ENCODE results near the gene GAB3.
A peak's percentile ranks its signal among the peaks of the same experiment; 100 is the strongest.

The GAB3 gene, protein sequence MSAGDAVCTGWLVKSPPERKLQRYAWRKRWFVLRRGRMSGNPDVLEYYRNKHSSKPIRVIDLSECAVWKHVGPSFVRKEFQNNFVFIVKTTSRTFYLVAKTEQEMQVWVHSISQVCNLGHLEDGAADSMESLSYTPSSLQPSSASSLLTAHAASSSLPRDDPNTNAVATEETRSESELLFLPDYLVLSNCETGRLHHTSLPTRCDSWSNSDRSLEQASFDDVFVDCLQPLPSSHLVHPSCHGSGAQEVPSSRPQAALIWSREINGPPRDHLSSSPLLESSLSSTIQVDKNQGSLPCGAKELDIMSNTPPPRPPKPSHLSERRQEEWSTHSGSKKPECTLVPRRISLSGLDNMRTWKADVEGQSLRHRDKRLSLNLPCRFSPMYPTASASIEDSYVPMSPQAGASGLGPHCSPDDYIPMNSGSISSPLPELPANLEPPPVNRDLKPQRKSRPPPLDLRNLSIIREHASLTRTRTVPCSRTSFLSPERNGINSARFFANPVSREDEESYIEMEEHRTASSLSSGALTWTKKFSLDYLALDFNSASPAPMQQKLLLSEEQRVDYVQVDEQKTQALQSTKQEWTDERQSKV

GRCh38 chrX:154750301-154751202 is at the start of gene GAB3:
GAB3 (minus strand) TSS chrX:154751077; CDS start chrX:154751025, 52 bp downstream.
- Mint-ChIP-seq H3K9me3 (no peaks in the 10 kb centered on the region), H3K36me3 (ENCODE audit: low read depth) (no peaks in the 10 kb centered on the region), H3K27me3 (no peaks in the 10 kb centered on the region), H3K4me3 (peak within 1 kb of the TSS; percentile 78), H3K4me1 (ENCODE audit: low read depth) (peaks cover 20% of the 10 kb centered on the region), H3K27ac (peak within 1 kb of the TSS; percentile 80)

GRCh38 chrX:154799556-154800348 is 48.9 kb upstream of the GAB3 start:
- no peaks in the 10 kb centered on the region for H3K9me3 Mint-ChIP-seq

GRCh38 chrX:154797006-154797405 is 46.1 kb upstream of the GAB3 start:
- H3K4me3 Mint-ChIP-seq: no peak overlapping the region
- no peaks in the 10 kb centered on the region for H3K36me3 Mint-ChIP-seq (ENCODE audit: low read depth)
- no peaks in the 10 kb centered on the region for H3K27me3 Mint-ChIP-seq
- peaks cover 61% of the 10 kb centered on the region for H3K4me1 Mint-ChIP-seq (ENCODE audit: low read depth)
- no peaks in the 10 kb centered on the region for H3K9me3 Mint-ChIP-seq
- no peak overlapping the region for H3K27ac Mint-ChIP-seq

More at GRCh38 chrX:154799556-154800348, 48.9 kb upstream of the GAB3 start:
- no peaks in the 10 kb centered on the region for H3K36me3 Mint-ChIP-seq (ENCODE audit: low read depth)
- H3K27ac Mint-ChIP-seq: peak overlapping the region; percentile 93
- peaks cover 75% of the 10 kb centered on the region for H3K4me1 Mint-ChIP-seq (ENCODE audit: low read depth)
- peak overlapping the region; percentile 48 for H3K4me3 Mint-ChIP-seq
- H3K27me3 Mint-ChIP-seq: no peaks in the 10 kb centered on the region

DNA sequence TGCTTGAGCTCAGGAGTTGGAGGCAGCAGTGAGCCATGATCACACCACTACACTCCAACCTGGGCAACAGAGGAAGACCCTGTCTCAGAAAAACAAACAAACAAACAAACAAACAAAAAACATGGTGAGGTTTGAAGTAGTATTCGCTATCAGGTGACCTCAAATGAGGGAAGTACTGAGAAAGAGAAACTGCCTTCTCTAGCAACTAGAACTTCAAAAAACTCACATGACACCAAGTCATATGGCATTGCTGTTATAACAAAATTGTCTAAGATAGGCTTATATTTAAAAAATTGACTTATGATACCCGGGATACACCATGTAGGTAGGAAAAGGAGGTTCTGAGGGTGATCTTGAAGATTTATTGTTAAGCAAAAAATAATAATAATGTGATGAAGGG is 44.1 kb upstream of the GAB3 start:
- Mint-ChIP-seq H3K9me3 (no peaks in the 10 kb centered on the region), H3K4me3 (no peak overlapping the region), H3K36me3 (ENCODE audit: low read depth) (no peaks in the 10 kb centered on the region), H3K27ac (no peak overlapping the region), H3K27me3 (no peaks in the 10 kb centered on the region), H3K4me1 (ENCODE audit: low read depth) (peaks cover 55% of the 10 kb centered on the region)

DNA sequence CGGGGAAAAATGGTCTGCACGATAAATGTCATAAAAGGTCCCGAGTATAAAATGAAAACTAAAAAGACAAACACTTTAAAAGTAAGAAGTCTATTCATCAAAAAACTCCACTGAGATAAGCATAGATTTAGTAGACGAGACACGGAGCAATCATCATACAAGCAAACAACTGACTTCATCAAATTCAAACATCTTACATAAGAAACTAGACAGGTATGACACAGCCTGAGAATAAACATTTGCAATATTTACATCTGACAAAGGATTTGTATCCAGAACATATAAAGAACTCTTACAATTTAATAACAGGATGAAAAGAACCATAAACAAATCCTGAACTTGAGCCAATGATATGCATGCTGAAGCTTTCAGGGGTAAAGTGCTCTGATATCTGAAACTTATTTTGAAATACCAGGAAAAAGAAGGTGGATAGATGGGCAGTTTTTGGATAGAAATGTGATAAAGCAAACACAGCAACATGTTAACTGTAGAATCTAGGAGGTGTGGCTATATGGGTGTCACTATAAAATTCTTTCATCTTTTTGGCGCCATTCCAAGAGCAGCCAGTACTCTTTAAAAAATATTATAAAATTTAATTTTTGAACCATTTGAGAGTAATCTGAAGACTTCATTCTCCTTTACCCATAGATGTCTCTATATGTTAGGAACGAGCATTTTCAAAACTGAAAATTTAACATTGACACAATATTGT is 42.4 kb upstream of the GAB3 start:
- Mint-ChIP-seq H3K36me3 (ENCODE audit: low read depth) (peaks cover 7% of the 10 kb centered on the region), H3K9me3 (no peaks in the 10 kb centered on the region), H3K27ac (no peak overlapping the region), H3K27me3 (no peaks in the 10 kb centered on the region), H3K4me1 (ENCODE audit: low read depth) (peaks cover 38% of the 10 kb centered on the region), H3K4me3 (no peak overlapping the region)

- Mint-ChIP-seq H3K4me3 (no peak overlapping the region), H3K9me3 (no peaks in the 10 kb centered on the region), H3K27me3 (no peaks in the 10 kb centered on the region), H3K27ac (peak overlapping the region; percentile 50), H3K4me1 (ENCODE audit: low read depth) (peaks cover 26% of the 10 kb centered on the region), H3K36me3 (ENCODE audit: low read depth) (peaks cover 7% of the 10 kb centered on the region)
Observed at GRCh38 chrX:154791939-154792338, 41.1 kb upstream of the GAB3 start.

DNA sequence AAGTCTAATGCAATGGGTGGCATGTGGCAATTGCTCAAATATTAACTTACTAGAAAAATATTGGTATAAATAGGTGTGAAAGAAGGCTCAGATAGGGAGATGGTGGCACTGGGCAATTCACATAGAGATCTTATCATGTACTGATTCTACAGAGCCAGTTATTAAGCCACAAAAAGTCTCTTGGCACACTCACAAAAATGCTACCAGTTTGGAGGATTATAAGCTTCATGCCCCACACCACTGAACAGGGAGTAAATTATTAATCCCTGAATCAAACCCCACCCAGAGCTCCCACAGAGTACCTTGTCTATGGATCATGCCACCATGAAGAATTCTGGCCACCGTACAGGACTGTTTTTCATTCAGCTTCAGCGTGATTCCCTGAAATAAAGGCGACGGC is 40.6 kb upstream of the GAB3 start:
- Mint-ChIP-seq H3K36me3 (ENCODE audit: low read depth) (peaks cover 7% of the 10 kb centered on the region), H3K27ac (no peak overlapping the region), H3K9me3 (no peaks in the 10 kb centered on the region), H3K4me3 (no peak overlapping the region), H3K4me1 (ENCODE audit: low read depth) (peaks cover 21% of the 10 kb centered on the region), H3K27me3 (no peaks in the 10 kb centered on the region)

DNA sequence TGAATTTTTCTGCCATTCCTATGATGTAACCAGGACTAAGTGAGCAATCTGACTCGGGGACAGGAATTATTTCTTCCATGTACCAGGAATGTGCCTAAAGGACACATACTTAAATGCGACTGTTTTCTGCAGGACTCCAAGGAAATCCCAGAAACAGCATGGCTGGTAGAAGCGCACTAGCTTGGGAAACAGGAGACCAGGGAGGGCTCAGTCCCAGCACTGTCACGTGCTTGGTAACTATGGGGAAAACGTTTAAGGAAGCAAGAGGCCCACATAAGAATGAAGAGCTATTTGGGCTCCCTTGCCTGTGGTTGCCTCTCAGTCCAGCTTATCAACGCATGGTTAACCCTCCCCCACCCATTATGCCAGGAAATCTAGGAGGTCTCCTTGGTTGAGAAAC is 34.8 kb upstream of the GAB3 start:
- H3K27ac Mint-ChIP-seq: no peak overlapping the region
- peaks cover 9% of the 10 kb centered on the region for H3K4me1 Mint-ChIP-seq (ENCODE audit: low read depth)
- H3K4me3 Mint-ChIP-seq: no peak overlapping the region
- no peaks in the 10 kb centered on the region for H3K27me3 Mint-ChIP-seq
- H3K9me3 Mint-ChIP-seq: no peaks in the 10 kb centered on the region
- peaks cover 7% of the 10 kb centered on the region for H3K36me3 Mint-ChIP-seq (ENCODE audit: low read depth)

DNA sequence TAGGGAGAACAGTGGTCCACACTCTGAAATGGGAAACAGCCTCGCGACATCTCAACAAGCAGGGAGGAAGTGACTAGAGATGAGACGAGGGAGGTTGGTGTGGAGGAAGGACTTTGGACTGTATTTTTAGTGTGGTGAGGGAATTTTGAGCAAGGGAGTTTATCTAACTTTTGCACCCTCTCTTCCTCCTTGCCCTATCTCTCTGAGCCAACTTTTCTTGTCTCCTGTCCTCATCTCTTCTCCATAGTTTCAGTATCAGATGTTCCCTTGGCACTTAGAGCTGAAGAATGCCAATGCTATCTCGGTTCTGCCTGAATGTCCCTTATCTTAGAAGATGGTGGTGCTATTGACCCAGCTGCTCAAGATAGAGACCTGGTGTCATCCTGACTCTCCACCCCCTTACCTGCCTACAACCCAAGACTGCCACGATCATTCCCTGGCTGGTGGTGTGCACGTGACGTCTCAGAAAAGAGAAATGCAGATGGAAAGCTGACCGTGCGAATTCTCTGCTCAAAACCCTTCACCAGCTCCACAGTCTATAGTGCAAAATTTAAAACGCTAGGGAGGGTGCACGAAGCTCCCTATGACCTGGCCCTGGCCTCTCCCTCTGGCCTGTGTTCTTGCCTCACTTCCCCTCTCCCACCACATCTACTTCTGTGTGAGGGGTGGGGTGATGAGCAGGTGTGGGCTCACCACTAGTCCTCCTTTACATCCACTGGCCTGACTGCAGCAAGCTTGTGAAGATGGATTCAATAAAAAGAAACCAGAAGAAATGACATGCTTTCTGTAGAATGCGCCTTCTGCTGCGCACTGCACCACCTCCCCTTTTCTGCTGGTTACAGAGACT is 33.5 kb upstream of the GAB3 start:
- Mint-ChIP-seq H3K4me3 (no peak overlapping the region), H3K27ac (peak overlapping the region; percentile 12), H3K36me3 (ENCODE audit: low read depth) (peaks cover 5% of the 10 kb centered on the region)

GRCh38 chrX:154780968-154781367 is 30.1 kb upstream of the GAB3 start:
- peaks cover 24% of the 10 kb centered on the region for H3K36me3 Mint-ChIP-seq (ENCODE audit: low read depth)
- no peak overlapping the region for H3K27ac Mint-ChIP-seq
- peaks cover 10% of the 10 kb centered on the region for H3K4me1 Mint-ChIP-seq (ENCODE audit: low read depth)
- no peaks in the 10 kb centered on the region for H3K9me3 Mint-ChIP-seq
- H3K4me3 Mint-ChIP-seq: no peak overlapping the region
- no peaks in the 10 kb centered on the region for H3K27me3 Mint-ChIP-seq

More for the DNA sequence above, 33.5 kb upstream of the GAB3 start:
- no peaks in the 10 kb centered on the region for H3K9me3 Mint-ChIP-seq
- H3K4me1 Mint-ChIP-seq (ENCODE audit: low read depth): peaks cover 9% of the 10 kb centered on the region
- no peaks in the 10 kb centered on the region for H3K27me3 Mint-ChIP-seq

GRCh38 chrX:154779261-154779660 is 28.4 kb upstream of the GAB3 start:
- Mint-ChIP-seq H3K36me3 (ENCODE audit: low read depth) (peaks cover 30% of the 10 kb centered on the region), H3K9me3 (no peaks in the 10 kb centered on the region), H3K4me3 (no peak overlapping the region), H3K27ac (no peak overlapping the region), H3K4me1 (ENCODE audit: low read depth) (peaks cover 21% of the 10 kb centered on the region), H3K27me3 (no peaks in the 10 kb centered on the region)

GRCh38 chrX:154776753-154777152 is 25.9 kb upstream of the GAB3 start:
- peak overlapping the region; percentile 11 for H3K27ac Mint-ChIP-seq
- peaks cover 20% of the 10 kb centered on the region for H3K4me1 Mint-ChIP-seq (ENCODE audit: low read depth)
- H3K27me3 Mint-ChIP-seq: no peaks in the 10 kb centered on the region
- no peaks in the 10 kb centered on the region for H3K9me3 Mint-ChIP-seq
- H3K4me3 Mint-ChIP-seq: no peak overlapping the region
- peaks cover 47% of the 10 kb centered on the region for H3K36me3 Mint-ChIP-seq (ENCODE audit: low read depth)
